K562 (cell line): ENCODE measurements around the gene GET3. TPM values are rescaled to one million over a fixed set of nuclear protein-coding genes. Genes with fewer than 3 reads are reported as not detected.

Experiments used
- ARID4B ChIP-seq: sonication (generic); formaldehyde crosslinking; IDR thresholded peaks from 2 replicates; pipeline ENCODE4 v1.8.0; 2022; ENCODE audit warnings: mild to moderate bottlenecking, missing genetic modification reagents
- ATF7 ChIP-seq: fragments of 450-650 bp; IDR thresholded peaks from 2 replicates; pipeline ENCODE4 v1.7.1; 2014; ENCODE audit warnings: mild to moderate bottlenecking, moderate library complexity
- CBX5 ChIP-seq: IDR thresholded peaks from 2 replicates; pipeline ENCODE4 v1.6.1; 2014; ENCODE audit warnings: low read depth, borderline replicate concordance
- MECOM ChIP-seq: fragments of 250-450 bp; sonication (Bioruptor Pico); IDR thresholded peaks from 2 replicates; pipeline ENCODE4 v1.8.0; 2022; ENCODE audit warnings: inconsistent platforms
- MTA2 ChIP-seq: fragments of 450-650 bp; IDR thresholded peaks from 2 replicates; pipeline ENCODE4 v1.6.1; 2016; ENCODE audit warnings: low read depth
- NCOA1 ChIP-seq: fragments of 450-650 bp; IDR thresholded peaks from 2 replicates; pipeline ENCODE4 v1.6.1; 2016; ENCODE audit warnings: low read depth
- NONO ChIP-seq, 2 experiments: fragments of 200-400 bp in 1 of 2; fragments of 450-650 bp in 1 of 2; formaldehyde crosslinking in 1 of 2; IDR thresholded peaks; 2 replicates each; pipeline ENCODE4 v1.6.1; 2017; ENCODE audit warnings: low read depth in 2 of 2, mild to moderate bottlenecking in 2 of 2, moderate library complexity in 2 of 2, low read length in 1 of 2
- PCBP2 ChIP-seq: fragments of 200-400 bp; formaldehyde crosslinking; IDR thresholded peaks from 2 replicates; pipeline ENCODE4 v1.6.1; 2018; ENCODE audit warnings: low read length, low read depth, mild to moderate bottlenecking, moderate library complexity; ENCODE audit not compliant: poor library complexity, severe bottlenecking
- PHF20 ChIP-seq: fragments of 450-650 bp; IDR thresholded peaks from 2 replicates; pipeline ENCODE4 v1.6.1; 2018; ENCODE audit not compliant: partially characterized antibody
- PREB ChIP-seq: sonication (generic); formaldehyde crosslinking; IDR thresholded peaks from 2 replicates; pipeline ENCODE4 v1.8.1; 2023; ENCODE audit warnings: mild to moderate bottlenecking, missing genetic modification reagents
- RAD21 ChIP-seq, 2 experiments: fragments of 250-450 bp in 1 of 2; fragments of 450-650 bp in 1 of 2; sonication (Bioruptor Pico) in 1 of 2; formaldehyde crosslinking in 1 of 2; IDR thresholded peaks in 1 of 2; conservative IDR thresholded peaks in 1 of 2; 2 replicates each; pipeline versions ENCODE4 v1.4.0 to v1.8.0; 2020 to 2022; ENCODE audit warnings: mild to moderate bottlenecking in 2 of 2, moderate library complexity in 1 of 2
- RBFOX2 ChIP-seq: fragments of 200-400 bp; formaldehyde crosslinking; IDR thresholded peaks from 2 replicates; pipeline ENCODE4 v1.6.1; 2017; ENCODE audit warnings: low read depth, mild to moderate bottlenecking, low read length, moderate library complexity
- SIN3B ChIP-seq: fragments of 450-650 bp; IDR thresholded peaks from 2 replicates; pipeline ENCODE4 v1.6.1; 2017; ENCODE audit warnings: low read depth, mild to moderate bottlenecking, moderate library complexity
- SNIP1 ChIP-seq: fragments of 450-650 bp; IDR thresholded peaks from 2 replicates; pipeline ENCODE4 v1.7.1; 2017; ENCODE audit warnings: low read depth, mild to moderate bottlenecking
- TCF3 ChIP-seq: sonication (generic); formaldehyde crosslinking; IDR thresholded peaks from 2 replicates; pipeline ENCODE4 v1.4.0; 2020; ENCODE audit warnings: mild to moderate bottlenecking, missing genetic modification reagents
- ZHX1 ChIP-seq: fragments of 150-350 bp; conservative IDR thresholded peaks from 2 replicates; pipeline ENCODE4 v1.6.1; 2014; ENCODE audit warnings: low read length
- ZNF140 ChIP-seq: fragments of 250-450 bp; sonication (Bioruptor Pico); IDR thresholded peaks from 2 replicates; pipeline ENCODE4 v1.8.0; 2021; ENCODE audit warnings: moderate library complexity, mild to moderate bottlenecking, inconsistent platforms
- ZNF263 ChIP-seq: sonication (generic); formaldehyde crosslinking; IDR thresholded peaks from 2 replicates; pipeline ENCODE4 v1.8.0; 2022; ENCODE audit warnings: mild to moderate bottlenecking, missing genetic modification reagents, borderline replicate concordance
- polyA plus RNA-seq, 8 experiments: library from polyadenylated mRNA; depleted of rRNA in 4 of 8; stranded (reverse) in 5 of 8; unstranded in 3 of 8; fragments of >200 nt; fragmentation: Nextera tagmentation in 2 of 8; fragmentation: Illumina TruSeq in 1 of 8; extraction: Ambion mirVana in 2 of 8; extraction: Trizol in 1 of 8; gene quantifications; 2 replicates each; pipeline versions ENCODE4 v1.2.1 to v1.2.3, GENCODE V29; 2011 to 2014; ENCODE audit warnings: inconsistent platforms in 1 of 8, missing spikeins in 1 of 8
- total RNA-seq, 7 experiments: library from RNA; depleted of rRNA in 6 of 7; stranded (reverse); fragments of >200 nt in 6 of 7; fragmentation: Illumina TruSeq in 2 of 7; extraction: Trizol in 2 of 7; gene quantifications; 2 replicates each; pipeline versions ENCODE4 v1.2.1 to v1.2.3, GENCODE V29; 2011 to 2021; ENCODE audit warnings: low replicate concordance in 1 of 7

The GET3 gene
- total and polyA plus RNA-seq, 9 of the 15 experiments (the other 6 are each of a cell fraction or from before 2014, with no cell fraction given) = 8.3 to 83.5 (median 51.8) TPM

GRCh38 chr19:12791345-12792050 lies 54.2 kb downstream of the GET3 start, which contains the start of gene JUNB (continued):
- TF ChIP-seq ARID4B = peak; percentile 82
- TF ChIP-seq ZHX1 = 0 out of 2 replicates have a peak, but pooled peaks have one; percentile 54
- peak; percentile 16; the same call in 1 of the 2 replicates for TF ChIP-seq PREB
- TF ChIP-seq TCF3 (CRISPR knock-in tag) = peak; percentile 48; the same call in 1 of the 2 replicates
- TF ChIP-seq SNIP1 = peak; percentile 72; the same call in 1 of the 2 replicates
- no peak for TF ChIP-seq NCOA1
- TF ChIP-seq NONO (IDR thresholded peaks at IDR 0.05; ENCODE audit: low read depth in 2 of 2, low read length in 1 of 2) = peak; percentile 92 to 100
- TF ChIP-seq ATF7 = peak; percentile 90
- TF ChIP-seq MECOM (CRISPR knock-in tag) = no peak
- 0 out of 2 replicates have a peak, but pooled peaks have one; percentile 22 for TF ChIP-seq CBX5
- peak; percentile 61 for TF ChIP-seq PHF20
- TF ChIP-seq SIN3B = peak; percentile 45; the same call in 1 of the 2 replicates
- peak; percentile 71; the same call in 1 of the 2 replicates for TF ChIP-seq ZNF263
- TF ChIP-seq RAD21 (CRISPR knock-in tag; conservative IDR thresholded peaks at IDR 0.05 in 1 of 2, IDR thresholded peaks at IDR 0.05 in 1 of 2) = peak in 1 of 2 experiments; percentile 18; a peak in 2 of 4 replicates
- no peak for TF ChIP-seq ZNF140
- peak; percentile 96 for TF ChIP-seq RBFOX2
- peak; percentile 68 for TF ChIP-seq PCBP2
- TF ChIP-seq MTA2 = no peak
